H9 (cell line): ENCODE measurements around the gene MB21D2. TPM values are rescaled to one million over a fixed set of nuclear protein-coding genes. Genes with fewer than 3 reads are reported as not detected.

Source experiments
- DNase-seq: peaks from one replicate; pipeline ENCODE4 v3.0.0-alpha.2; 2017
- H2AFZ ChIP-seq: one replicate; pipeline ENCODE4 v1.6.1; 2013; ENCODE audit warnings: mild to moderate bottlenecking, low read length, control low read depth, moderate library complexity
- H2AK5ac ChIP-seq: 2 replicates; pipeline ENCODE4 v1.6.1; 2013; ENCODE audit warnings: low read length, control low read depth, mixed read lengths; ENCODE audit not compliant: insufficient read length
- H2BK120ac ChIP-seq: one replicate; pipeline ENCODE4 v1.6.1; 2013; ENCODE audit warnings: low read depth, mild to moderate bottlenecking, low read length, control low read depth, inconsistent platforms; ENCODE audit not compliant: poor library complexity, severe bottlenecking
- H2BK12ac ChIP-seq: 2 replicates; pipeline ENCODE4 v1.6.1; 2013; ENCODE audit warnings: low read length, control low read depth, mixed read lengths, low read depth; ENCODE audit not compliant: insufficient read length
- H2BK15ac ChIP-seq: 2 replicates; pipeline ENCODE4 v1.6.1; 2013; ENCODE audit warnings: low read depth, low read length, control low read depth
- H2BK20ac ChIP-seq: one replicate; pipeline ENCODE4 v1.6.1; 2013; ENCODE audit warnings: low read depth, mild to moderate bottlenecking, low read length, control low read depth, inconsistent platforms; ENCODE audit not compliant: poor library complexity, severe bottlenecking
- H2BK5ac ChIP-seq: 2 replicates; pipeline ENCODE4 v1.6.1; 2013; ENCODE audit warnings: low read length, control low read depth, mixed read lengths; ENCODE audit not compliant: insufficient read length
- H3K14ac ChIP-seq: 2 replicates; pipeline ENCODE4 v1.6.1; 2013; ENCODE audit warnings: low read length, control low read depth; ENCODE audit not compliant: insufficient read depth
- H3K18ac ChIP-seq: 2 replicates; pipeline ENCODE4 v1.6.1; 2013; ENCODE audit warnings: low read depth, mild to moderate bottlenecking, mixed read lengths, low read length, control low read depth; ENCODE audit not compliant: insufficient read length
- H3K23ac ChIP-seq: 2 replicates; pipeline ENCODE4 v1.6.1; 2013; ENCODE audit warnings: low read length, control low read depth, mixed read lengths, low read depth; ENCODE audit not compliant: insufficient read length
- H3K23me2 ChIP-seq: 2 replicates; pipeline ENCODE4 v1.6.1; 2013; ENCODE audit warnings: low read depth, mild to moderate bottlenecking, mixed read lengths, low read length, control low read depth; ENCODE audit not compliant: insufficient read length, poor library complexity, severe bottlenecking
- H3K27ac ChIP-seq: 2 replicates; pipeline ENCODE4 v1.5.1; 2013; ENCODE audit warnings: low read length, control low read depth, mixed read lengths, low read depth; ENCODE audit not compliant: insufficient read length
- H3K27me3 ChIP-seq: 2 replicates; pipeline ENCODE4 v1.6.1; 2013; ENCODE audit warnings: low read length, control low read depth, inconsistent platforms; ENCODE audit not compliant: insufficient read depth
- H3K4ac ChIP-seq: 2 replicates; pipeline ENCODE4 v1.6.1; 2013; ENCODE audit warnings: low read depth, mild to moderate bottlenecking, control low read depth, inconsistent platforms, low read length, moderate library complexity
- H3K4me1 ChIP-seq: 2 replicates; pipeline ENCODE4 v1.6.1; 2013; ENCODE audit warnings: low read length, control low read depth, inconsistent platforms; ENCODE audit not compliant: insufficient read depth
- H3K4me2 ChIP-seq: 2 replicates; pipeline ENCODE4 v1.6.1; 2013; ENCODE audit warnings: low read length, control low read depth, mixed read lengths; ENCODE audit not compliant: insufficient read length, insufficient read depth
- H3K56ac ChIP-seq: 2 replicates; pipeline ENCODE4 v1.6.1; 2013; ENCODE audit warnings: low read depth, mild to moderate bottlenecking, mixed read lengths, low read length, control low read depth; ENCODE audit not compliant: insufficient read length
- H3K79me1 ChIP-seq: 2 replicates; pipeline ENCODE4 v1.6.1; 2013; ENCODE audit warnings: low read depth, mild to moderate bottlenecking, moderate library complexity, low read length, control low read depth, inconsistent platforms; ENCODE audit not compliant: insufficient read depth, poor library complexity, severe bottlenecking
- H3K79me2 ChIP-seq: 2 replicates; pipeline ENCODE4 v1.6.1; 2013; ENCODE audit warnings: low read length, control low read depth, inconsistent platforms; ENCODE audit not compliant: insufficient read depth
- H3K9ac ChIP-seq: 2 replicates; pipeline ENCODE4 v1.6.1; 2013; ENCODE audit warnings: low read length, control low read depth, mixed read lengths; ENCODE audit not compliant: insufficient read length; ENCODE audit errors: extremely low read depth
- H3K9me3 ChIP-seq: one replicate; pipeline ENCODE4 v1.6.1; 2013; ENCODE audit warnings: low read depth, low read length, inconsistent platforms; ENCODE audit not compliant: control insufficient read depth
- H3T11ph ChIP-seq: one replicate; pipeline ENCODE4 v1.6.1; 2013; ENCODE audit warnings: mild to moderate bottlenecking, low read length, control low read depth, inconsistent platforms
- H4K20me1 ChIP-seq: one replicate; pipeline ENCODE4 v1.6.1; 2013; ENCODE audit not compliant: control insufficient read depth, insufficient read length, insufficient read depth
- H4K5ac ChIP-seq: 2 replicates; pipeline ENCODE4 v1.6.1; 2013; ENCODE audit warnings: low read depth, mild to moderate bottlenecking, mixed read lengths, low read length, control low read depth; ENCODE audit not compliant: insufficient read length
- H4K8ac ChIP-seq: replicated peaks from 2 replicates; pipeline ENCODE4 v1.6.1; 2013; ENCODE audit warnings: low read length, control low read depth, mixed read lengths, low read depth; ENCODE audit not compliant: insufficient read length
- H4K91ac ChIP-seq: 2 replicates; pipeline ENCODE4 v1.6.1; 2013; ENCODE audit warnings: low read depth, mild to moderate bottlenecking, moderate library complexity, mixed read lengths, low read length, control low read depth; ENCODE audit not compliant: insufficient read length
- H3K27ac Mint-ChIP-seq, 3 experiments: 2 replicates in 2 of 3; 3 replicates in 1 of 3; pipeline ENCODE4 v1.8.0; 2020 to 2021; ENCODE audit warnings: mixed read lengths in 3 of 3, mild to moderate bottlenecking in 1 of 3, moderate library complexity in 1 of 3
- H3K27me3 Mint-ChIP-seq: 2 replicates; pipeline ENCODE4 v1.8.0; 2021; ENCODE audit warnings: low read depth, mild to moderate bottlenecking, moderate library complexity, mixed read lengths
- H3K36me3 Mint-ChIP-seq, 3 experiments: 2 replicates in 2 of 3; 3 replicates in 1 of 3; pipeline ENCODE4 v1.8.0; 2020 to 2021; ENCODE audit warnings: low read depth in 3 of 3, mixed read lengths in 3 of 3; ENCODE audit not compliant: insufficient read depth in 1 of 3
- H3K4me1 Mint-ChIP-seq, 2 experiments: 2 replicates each; pipeline ENCODE4 v1.8.0; 2020; ENCODE audit warnings: mixed read lengths in 2 of 2
- H3K4me3 Mint-ChIP-seq, 2 experiments: 2 replicates in 1 of 2; 3 replicates in 1 of 2; pipeline ENCODE4 v1.8.0; 2020 to 2021; ENCODE audit warnings: mild to moderate bottlenecking in 2 of 2, mixed read lengths in 2 of 2, moderate library complexity in 1 of 2
- H3K9me3 Mint-ChIP-seq, 2 experiments: 2 replicates in 1 of 2; 3 replicates in 1 of 2; pipeline ENCODE4 v1.8.0; 2020; ENCODE audit warnings: mild to moderate bottlenecking in 2 of 2, mixed read lengths in 2 of 2, moderate library complexity in 1 of 2
- WGBS: extraction: QIAGEN DNeasy Blood & Tissue Kit; methylation state at CpG from one replicate; pipeline ENCODE4 v1.1.7; 2013; ENCODE audit warnings: missing lambda C conversion rate, low lambda C conversion rate, mixed read lengths; ENCODE audit not compliant: insufficient read length; ENCODE audit errors: extremely low coverage; 5-methylcytosine and 5-hydroxymethylcytosine counted together
- total RNA-seq: library from RNA; stranded (reverse); gene quantifications from 2 replicates; pipeline ENCODE4 v1.2.1, GENCODE V29; 2021
- TF ChIP-seq, protein P1 (sequence below): fragments of 200-600 bp; sonication (generic); conservative IDR thresholded peaks from 3 replicates; pipeline ENCODE4 v1.8.0; 2021; ENCODE audit warnings: antibody characterized with exemption, mild to moderate bottlenecking

MB21D2 gene
- total RNA-seq, 1 experiment from 2014 or later: 19.1 TPM

DNA sequence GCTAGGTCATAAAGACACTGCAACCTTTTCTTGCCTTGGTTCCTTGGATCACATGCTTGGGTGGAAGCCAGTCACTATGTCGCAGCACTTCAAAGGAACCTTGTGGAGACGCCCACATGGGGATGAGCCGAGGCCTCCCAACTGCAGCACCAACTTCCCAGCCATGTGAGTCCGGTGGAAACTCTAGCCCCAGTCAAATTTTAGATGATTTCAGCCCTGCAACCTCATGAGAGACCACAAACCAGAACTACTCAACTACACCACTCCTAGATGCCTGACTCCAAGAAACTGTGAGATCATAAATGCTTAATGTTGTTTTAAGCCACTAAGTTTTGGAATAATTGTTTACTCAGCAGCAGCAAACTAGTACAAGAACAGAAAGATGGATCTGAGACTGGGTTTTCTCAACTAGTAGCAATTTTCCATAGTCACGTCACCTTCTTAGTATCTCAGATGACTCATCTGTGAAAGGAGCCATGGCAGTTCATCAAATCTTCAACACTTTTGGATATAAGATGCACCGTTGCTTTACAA lies 86.5 kb downstream of the MB21D2 start:
- Mint-ChIP-seq H3K36me3 (peaks cover 0 to 9% (median 5%) of the 10 kb centered on the region in 3 experiments; a peak in 4 of 7 replicates), H3K9me3 (no peaks in the 10 kb centered on the region), H3K4me1 (peaks cover 15 to 26% of the 10 kb centered on the region in 2 experiments), H3K27me3 (no peaks in the 10 kb centered on the region), H3K27ac (peak overlapping the region in 1 of 3 experiments; percentile 72; a peak in 1 of 7 replicates), H3K4me3 (no peak overlapping the region)
- H3K27me3 ChIP-seq: no peaks in the 10 kb centered on the region
- H2AK5ac ChIP-seq: no peak overlapping the region
- H4K20me1 ChIP-seq: no peaks in the 10 kb centered on the region
- no peak overlapping the region for H2BK15ac ChIP-seq
- TF ChIP-seq, protein P1, sequence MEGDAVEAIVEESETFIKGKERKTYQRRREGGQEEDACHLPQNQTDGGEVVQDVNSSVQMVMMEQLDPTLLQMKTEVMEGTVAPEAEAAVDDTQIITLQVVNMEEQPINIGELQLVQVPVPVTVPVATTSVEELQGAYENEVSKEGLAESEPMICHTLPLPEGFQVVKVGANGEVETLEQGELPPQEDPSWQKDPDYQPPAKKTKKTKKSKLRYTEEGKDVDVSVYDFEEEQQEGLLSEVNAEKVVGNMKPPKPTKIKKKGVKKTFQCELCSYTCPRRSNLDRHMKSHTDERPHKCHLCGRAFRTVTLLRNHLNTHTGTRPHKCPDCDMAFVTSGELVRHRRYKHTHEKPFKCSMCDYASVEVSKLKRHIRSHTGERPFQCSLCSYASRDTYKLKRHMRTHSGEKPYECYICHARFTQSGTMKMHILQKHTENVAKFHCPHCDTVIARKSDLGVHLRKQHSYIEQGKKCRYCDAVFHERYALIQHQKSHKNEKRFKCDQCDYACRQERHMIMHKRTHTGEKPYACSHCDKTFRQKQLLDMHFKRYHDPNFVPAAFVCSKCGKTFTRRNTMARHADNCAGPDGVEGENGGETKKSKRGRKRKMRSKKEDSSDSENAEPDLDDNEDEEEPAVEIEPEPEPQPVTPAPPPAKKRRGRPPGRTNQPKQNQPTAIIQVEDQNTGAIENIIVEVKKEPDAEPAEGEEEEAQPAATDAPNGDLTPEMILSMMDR: no peak
- H3K4ac ChIP-seq: no peak overlapping the region
- peaks cover 6% of the 10 kb centered on the region for H3K4me1 ChIP-seq
- no peak overlapping the region for H2BK20ac ChIP-seq
- no peak overlapping the region for H3K18ac ChIP-seq
- no peak overlapping the region for H3K14ac ChIP-seq
- H3T11ph ChIP-seq: no peak overlapping the region
- H3K56ac ChIP-seq: no peak overlapping the region
- H3K4me2 ChIP-seq: no peak overlapping the region
- peaks cover 9% of the 10 kb centered on the region; the same call in 1 of the 2 replicates for H3K79me2 ChIP-seq
- no peak overlapping the region for H2BK5ac ChIP-seq
- H3K23me2 ChIP-seq: no peaks in the 10 kb centered on the region
- DNase-seq: no peak
- H2AFZ ChIP-seq: no peak overlapping the region
- H3K23ac ChIP-seq: no peak overlapping the region
- H4K8ac ChIP-seq: no peak overlapping the region
- no peak overlapping the region for H3K9ac ChIP-seq
- H4K5ac ChIP-seq: no peak overlapping the region
- WGBS: no CpG with 5 or more reads among the region's 6 CpGs
- no peak overlapping the region for H2BK120ac ChIP-seq
- no peak overlapping the region for H2BK12ac ChIP-seq
- H3K9me3 ChIP-seq: no peaks in the 10 kb centered on the region
- H3K79me1 ChIP-seq: no peaks in the 10 kb centered on the region
- no peak overlapping the region for H4K91ac ChIP-seq
- no peak overlapping the region for H3K27ac ChIP-seq
